Neuronal stem cell (in vitro differentiated cells): ENCODE data around the gene BCR.

Experiments
- DNase-seq: peaks from one replicate; pipeline ENCODE4 v3.0.0-alpha.2; 2013; ENCODE audit warnings: low spot score
- H2AFZ ChIP-seq: one replicate; pipeline ENCODE4 v1.6.1; 2013; ENCODE audit warnings: mild to moderate bottlenecking, low read length, inconsistent platforms
- H2AK5ac ChIP-seq: 2 replicates; pipeline ENCODE4 v1.6.1; 2013; ENCODE audit warnings: low read depth, mild to moderate bottlenecking, inconsistent platforms, low read length, moderate library complexity, mixed read lengths
- H2BK120ac ChIP-seq: 2 replicates; pipeline ENCODE4 v1.6.1; 2013; ENCODE audit warnings: low read depth, mild to moderate bottlenecking, inconsistent platforms, low read length, moderate library complexity, mixed read lengths
- H2BK12ac ChIP-seq: one replicate; pipeline ENCODE4 v1.6.1; 2013; ENCODE audit warnings: low read length, inconsistent platforms
- H2BK15ac ChIP-seq: 2 replicates; pipeline ENCODE4 v1.6.1; 2013; ENCODE audit warnings: mild to moderate bottlenecking, low read length, inconsistent platforms, mixed read lengths
- H2BK5ac ChIP-seq: one replicate; pipeline ENCODE4 v1.6.1; 2013; ENCODE audit warnings: inconsistent platforms, mild to moderate bottlenecking, low read length, moderate library complexity
- H3K14ac ChIP-seq: one replicate; pipeline ENCODE4 v1.6.1; 2013; ENCODE audit warnings: low read length, inconsistent platforms
- H3K18ac ChIP-seq: 2 replicates; pipeline ENCODE4 v1.6.1; 2013; ENCODE audit warnings: low read length, inconsistent platforms
- H3K23ac ChIP-seq: 2 replicates; pipeline ENCODE4 v1.6.1; 2013; ENCODE audit warnings: low read depth, mild to moderate bottlenecking, mixed read lengths, low read length, inconsistent platforms; ENCODE audit not compliant: poor library complexity
- H3K27ac ChIP-seq: replicated peaks from 3 replicates; pipeline ENCODE4 v1.5.1; 2013; ENCODE audit warnings: low read length, inconsistent platforms
- H3K27me3 ChIP-seq, 3 experiments: 2 replicates each; pipeline ENCODE4 v1.6.1; 2013; ENCODE audit warnings: low read length in 3 of 3, mild to moderate bottlenecking in 2 of 3, inconsistent platforms in 1 of 3, low read depth in 1 of 3, mixed read lengths in 1 of 3, moderate library complexity in 1 of 3; ENCODE audit not compliant: control insufficient read depth in 3 of 3, insufficient read depth in 3 of 3
- H3K36me3 ChIP-seq, 2 donors: replicated peaks in 1 of 2; 2 replicates each; pipeline ENCODE4 v1.6.1; 2013; ENCODE audit warnings: low read length in 2 of 2; ENCODE audit not compliant: control insufficient read depth in 2 of 2, insufficient read depth in 2 of 2
- H3K4ac ChIP-seq: 2 replicates; pipeline ENCODE4 v1.6.1; 2013; ENCODE audit warnings: inconsistent platforms, mild to moderate bottlenecking, low read length, moderate library complexity
- H3K4me1 ChIP-seq, 2 donors: 1 replicate in 1 of 2; 2 replicates in 1 of 2; pipeline ENCODE4 v1.6.1; 2013; ENCODE audit warnings: low read length in 2 of 2, low read depth in 1 of 2; ENCODE audit not compliant: control insufficient read depth in 2 of 2, insufficient read depth in 1 of 2
- H3K4me2 ChIP-seq: one replicate; pipeline ENCODE4 v1.6.1; 2013; ENCODE audit warnings: mild to moderate bottlenecking, low read length, inconsistent platforms; ENCODE audit not compliant: insufficient read depth, poor library complexity, severe bottlenecking
- H3K4me3 ChIP-seq, 2 donors: 2 replicates each; pipeline ENCODE4 v1.5.1; 2013; ENCODE audit warnings: low read length in 2 of 2, mild to moderate bottlenecking in 2 of 2, inconsistent platforms in 1 of 2, moderate library complexity in 1 of 2
- H3K79me1 ChIP-seq: one replicate; pipeline ENCODE4 v1.6.1; 2013; ENCODE audit warnings: low read depth, mild to moderate bottlenecking, inconsistent platforms, low read length, moderate library complexity
- H3K9ac ChIP-seq: one replicate; pipeline ENCODE4 v1.6.1; 2013; ENCODE audit warnings: mild to moderate bottlenecking, low read depth, low read length, inconsistent platforms; ENCODE audit not compliant: poor library complexity
- H3K9me3 ChIP-seq, 2 donors: replicated peaks in 1 of 2; 2 replicates each; pipeline versions ENCODE3 to v1.6.1; 2013; ENCODE audit warnings: low read length in 2 of 2, mild to moderate bottlenecking in 2 of 2, inconsistent platforms in 1 of 2, low read depth in 1 of 2, mixed read lengths in 1 of 2, moderate library complexity in 1 of 2; ENCODE audit not compliant: control insufficient read depth in 2 of 2, insufficient read depth in 1 of 2
- H4K8ac ChIP-seq: one replicate; pipeline ENCODE4 v1.6.1; 2013; ENCODE audit warnings: low read depth, mild to moderate bottlenecking, inconsistent platforms, low read length, moderate library complexity
- H4K91ac ChIP-seq: one replicate; pipeline ENCODE4 v1.6.1; 2013; ENCODE audit warnings: low read length, low read depth, mild to moderate bottlenecking, inconsistent platforms; ENCODE audit not compliant: poor library complexity
- WGBS, 2 donors: extraction: QIAGEN DNeasy Blood & Tissue Kit; methylation state at CpG; one replicate each; pipeline ENCODE4 v1.1.7; 2013; ENCODE audit warnings: missing lambda C conversion rate in 2 of 2, mixed read lengths in 1 of 2; ENCODE audit not compliant: insufficient read length in 2 of 2, insufficient replicate concordance in 1 of 2; ENCODE audit errors: extremely low coverage in 2 of 2; 5-methylcytosine and 5-hydroxymethylcytosine counted together

Gene BCR

DNA sequence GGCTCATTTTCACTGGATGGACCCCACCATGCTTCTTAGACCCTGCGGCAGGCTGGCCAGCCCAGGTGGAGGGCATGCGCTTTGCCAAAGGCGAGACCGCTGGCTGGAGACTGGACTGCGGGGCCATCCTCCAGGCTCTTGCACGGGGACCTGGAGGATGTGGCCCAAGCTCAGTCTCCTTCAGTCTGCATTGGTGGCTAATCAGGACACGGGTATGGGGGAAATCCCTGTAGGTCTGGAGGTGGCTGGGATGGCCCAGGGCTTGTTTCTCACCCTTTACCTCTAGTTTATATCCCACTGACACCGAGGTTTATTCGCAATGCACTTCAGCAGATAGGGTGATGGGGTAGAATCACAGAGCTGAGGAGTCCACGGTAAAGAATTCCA is 45.0 kb downstream of the BCR start:
- Histone ChIP-seq H3K27me3 (no peaks in the 10 kb centered on the region), H4K91ac (no peak overlapping the region), H3K4me3 (no peak overlapping the region), H3K4me2 (no peak overlapping the region), H3K4ac (no peak overlapping the region), H3K9ac (no peak overlapping the region), H3K79me1 (peaks cover 3% of the 10 kb centered on the region), H3K36me3 (no peaks in the 10 kb centered on the region), H3K14ac (no peak overlapping the region), H3K23ac (no peak overlapping the region), H4K8ac (no peak overlapping the region), H2BK15ac (no peak overlapping the region), H2AFZ (no peak overlapping the region), H2BK120ac (no peak overlapping the region), H2BK12ac (no peak overlapping the region), H3K27ac (no peak overlapping the region), H3K9me3 (peaks cover 8 to 31% of the 10 kb centered on the region in 2 donors), H2AK5ac (no peak overlapping the region), H3K18ac (no peak overlapping the region), H3K4me1 (peaks cover 11% of the 10 kb centered on the region in 2 donors), H2BK5ac (no peak overlapping the region)
- WGBS, 2 donors, result no CpG with 5 or more reads among the region's 10 CpGs
- DNase-seq, result no peak

- Histone ChIP-seq H3K4ac (no peak overlapping the region), H3K23ac (no peak overlapping the region), H2BK15ac (no peak overlapping the region), H3K4me2 (no peak overlapping the region), H3K9ac (no peak overlapping the region), H3K14ac (no peak overlapping the region), H4K91ac (no peak overlapping the region), H3K27ac (no peak overlapping the region), H2AK5ac (no peak overlapping the region), H3K27me3 (no peaks in the 10 kb centered on the region), H3K36me3 (no peaks in the 10 kb centered on the region), H2AFZ (no peak overlapping the region), H3K18ac (no peak overlapping the region), H4K8ac (no peak overlapping the region), H3K79me1 (peaks cover 3% of the 10 kb centered on the region), H2BK5ac (no peak overlapping the region), H3K4me1 (peaks cover 12 to 17% of the 10 kb centered on the region in 2 donors), H3K4me3 (no peak overlapping the region), H2BK120ac (no peak overlapping the region), H2BK12ac (no peak overlapping the region), H3K9me3 (peaks cover 8 to 31% of the 10 kb centered on the region in 2 donors)
- DNase-seq, result no peak
- WGBS, 2 donors, result no CpG with 5 or more reads among the region's 8 CpGs
These were observed 45.6 kb downstream of the BCR start for GRCh38 chr22:23225724-23226496.

DNA sequence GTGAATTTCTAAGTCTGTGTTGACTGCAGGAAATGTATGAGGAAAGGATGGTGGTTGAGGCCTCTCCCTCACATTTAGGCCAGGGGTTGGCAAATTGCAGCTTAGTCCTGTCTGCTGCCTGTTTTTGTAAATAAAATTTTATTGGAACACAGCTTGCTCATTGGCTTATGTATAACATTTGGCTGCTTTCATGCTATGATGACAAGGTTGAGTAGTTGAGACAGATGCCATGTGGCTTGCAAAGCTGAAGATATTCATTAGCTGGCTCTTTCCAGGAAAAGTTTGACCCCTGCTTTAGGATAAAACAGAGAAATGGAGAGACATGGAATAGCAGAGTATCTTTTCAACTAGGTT is 46.2 kb downstream of the BCR start:
- H3K4me3 ChIP-seq, result no peak overlapping the region
- no peak overlapping the region for H4K91ac ChIP-seq
- no peak overlapping the region for H2AK5ac ChIP-seq
- no peak overlapping the region for H3K4ac ChIP-seq
- no peaks in the 10 kb centered on the region for H3K36me3 ChIP-seq
- no peak overlapping the region for H4K8ac ChIP-seq
- no peak overlapping the region for H3K14ac ChIP-seq
- DNase-seq, result no peak
- H3K27ac ChIP-seq, result no peak overlapping the region
- no peak overlapping the region for H2BK5ac ChIP-seq
- H3K4me2 ChIP-seq, result no peak overlapping the region
- H2BK12ac ChIP-seq, result no peak overlapping the region
- H2AFZ ChIP-seq, result no peak overlapping the region
- H2BK120ac ChIP-seq, result no peak overlapping the region
- no peak overlapping the region for H3K18ac ChIP-seq
- no peaks in the 10 kb centered on the region for H3K27me3 ChIP-seq
- H3K79me1 ChIP-seq, result peaks cover 3% of the 10 kb centered on the region
- peaks cover 12 to 19% of the 10 kb centered on the region in 2 donors for H3K4me1 ChIP-seq
- peaks cover 8 to 31% of the 10 kb centered on the region in 2 donors for H3K9me3 ChIP-seq
- H3K9ac ChIP-seq, result no peak overlapping the region
- H2BK15ac ChIP-seq, result no peak overlapping the region
- H3K23ac ChIP-seq, result no peak overlapping the region

DNA sequence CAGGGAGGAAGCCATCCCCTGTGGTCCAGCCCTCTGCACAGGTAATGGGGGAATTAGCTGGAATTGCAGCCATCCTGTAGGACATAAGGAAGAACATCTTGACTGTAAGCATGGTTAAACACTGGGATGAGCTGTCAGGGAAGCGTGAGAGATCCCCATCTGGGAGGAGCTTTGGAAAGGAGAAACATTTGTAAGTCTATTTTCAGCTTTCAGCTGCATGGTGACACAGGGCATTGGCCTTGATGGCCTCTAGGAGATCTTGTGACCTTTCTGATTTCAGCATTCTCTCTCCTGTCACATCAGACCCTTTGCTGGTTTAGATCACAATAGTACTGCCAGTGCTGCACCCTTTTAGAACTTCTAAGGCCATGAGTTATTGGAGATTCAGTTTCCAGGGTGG is 47.1 kb downstream of the BCR start:
- WGBS, 2 donors, result no CpG with 5 or more reads among the region's 1 CpG
- H3K18ac ChIP-seq, result no peak overlapping the region
- H3K36me3 ChIP-seq, result no peaks in the 10 kb centered on the region
- H3K79me1 ChIP-seq, result peaks cover 6% of the 10 kb centered on the region
- H2BK120ac ChIP-seq, result no peak overlapping the region
- no peak overlapping the region for H4K8ac ChIP-seq
- H3K9ac ChIP-seq, result no peak overlapping the region
- no peak overlapping the region for H3K27ac ChIP-seq
- no peak overlapping the region for H3K14ac ChIP-seq
- peaks cover 8 to 31% of the 10 kb centered on the region in 2 donors for H3K9me3 ChIP-seq
- H3K4me3 ChIP-seq, result no peak overlapping the region
- H4K91ac ChIP-seq, result no peak overlapping the region
- no peak overlapping the region for H2BK5ac ChIP-seq
- no peak overlapping the region for H2AFZ ChIP-seq
- no peak overlapping the region for H2BK15ac ChIP-seq
- no peak overlapping the region for H2AK5ac ChIP-seq
- H3K23ac ChIP-seq, result no peak overlapping the region
- H3K4me2 ChIP-seq, result no peak overlapping the region
- no peaks in the 10 kb centered on the region for H3K27me3 ChIP-seq
- no peak for DNase-seq
- no peak overlapping the region for H3K4ac ChIP-seq
- H3K4me1 ChIP-seq, result peaks cover 15 to 20% of the 10 kb centered on the region in 2 donors
- no peak overlapping the region for H2BK12ac ChIP-seq
